ENCODE data around the gene TOP3B.
A peak's percentile ranks its signal among the peaks of the same experiment; 100 is the strongest.

Gene TOP3B

GRCh38 chr22:21937821-21938070, 44.8 kb downstream of the TOP3B start:
- H3K36me3 ChIP-seq (replicated peaks; ENCODE audit: insufficient read depth, low read length), result no peaks in the 10 kb centered on the region
- H3K9ac ChIP-seq (ENCODE audit: low read length), result no peak overlapping the region; the same call in 1 of the 2 replicates
- no peaks in the 10 kb centered on the region for H3K27me3 ChIP-seq (replicated peaks; ENCODE audit: insufficient read depth, low read length)
- H3F3A ChIP-seq (ENCODE audit: insufficient read depth, low read length), result no peaks in the 10 kb centered on the region
- DNase-seq, result no peak
- TF ChIP-seq EZH2phosphoT487 (IDR thresholded peaks at IDR 0.05; ENCODE audit: low read length), result no peak
- no peak for TF ChIP-seq CTCF (IDR thresholded peaks at IDR 0.05; ENCODE audit: low read length)
- TF ChIP-seq EZH2 (optimal IDR thresholded peaks at IDR 0.05; ENCODE audit: low read depth, low read length), result no peak
- no peaks in the 10 kb centered on the region for H3K9me3 ChIP-seq (replicated peaks; ENCODE audit: insufficient read depth, low read length)
- peak overlapping the region; percentile 68; the same call in 1 of the 2 replicates for H3K4me3 ChIP-seq (ENCODE audit: low read length)
- H3K4me2 ChIP-seq (ENCODE audit: low read depth, low read length), result peak overlapping the region; percentile 88; the same call in 1 of the 2 replicates
- no peaks in the 10 kb centered on the region for H3K79me2 ChIP-seq (ENCODE audit: low read length)
- H3K4me1 ChIP-seq (ENCODE audit: low read length), result peaks cover 5% of the 10 kb centered on the region; the same call in 1 of the 2 replicates
- no peaks in the 10 kb centered on the region for H4K20me1 ChIP-seq (ENCODE audit: insufficient read depth, low read length)
- peak overlapping the region; percentile 93 for H2AFZ ChIP-seq (ENCODE audit: low read length)
- H3K27ac ChIP-seq (ENCODE audit: low read length), result no peak overlapping the region
- no peaks in the 10 kb centered on the region for H3K9me2 ChIP-seq (replicated peaks; ENCODE audit: insufficient read depth, low read length)

- H3K9me2 ChIP-seq (replicated peaks; ENCODE audit: insufficient read depth, low read length), result no peaks in the 10 kb centered on the region
- H3K27ac ChIP-seq (ENCODE audit: low read length), result no peak overlapping the region
- TF ChIP-seq EZH2phosphoT487 (IDR thresholded peaks at IDR 0.05; ENCODE audit: low read length) (no peak), CTCF (IDR thresholded peaks at IDR 0.05; ENCODE audit: low read length) (no peak), EZH2 (optimal IDR thresholded peaks at IDR 0.05; ENCODE audit: low read depth, low read length) (no peak)
- no peaks in the 10 kb centered on the region for H3K9me3 ChIP-seq (replicated peaks; ENCODE audit: insufficient read depth, low read length)
- no peak overlapping the region; the same call in 1 of the 2 replicates for H3K9ac ChIP-seq (ENCODE audit: low read length)
- H3K27me3 ChIP-seq (replicated peaks; ENCODE audit: insufficient read depth, low read length), result no peaks in the 10 kb centered on the region
- no peaks in the 10 kb centered on the region for H3K79me2 ChIP-seq (ENCODE audit: low read length)
- no peak overlapping the region for H3K4me3 ChIP-seq (ENCODE audit: low read length)
- no peak for DNase-seq
- H3K4me2 ChIP-seq (ENCODE audit: low read depth, low read length), result peak overlapping the region; percentile 88; the same call in 1 of the 2 replicates
- H3K4me1 ChIP-seq (ENCODE audit: low read length), result peaks cover 5% of the 10 kb centered on the region; the same call in 1 of the 2 replicates
- H4K20me1 ChIP-seq (ENCODE audit: insufficient read depth, low read length), result no peaks in the 10 kb centered on the region
- no peaks in the 10 kb centered on the region for H3K36me3 ChIP-seq (replicated peaks; ENCODE audit: insufficient read depth, low read length)
- H3F3A ChIP-seq (ENCODE audit: insufficient read depth, low read length), result no peaks in the 10 kb centered on the region
- H2AFZ ChIP-seq (ENCODE audit: low read length), result peak overlapping the region; percentile 93; the same call in 1 of the 2 replicates
Measured at GRCh38 chr22:21937041-21937820, 45.4 kb downstream of the TOP3B start.

GRCh38 chr22:21936151-21936775, 46.3 kb downstream of the TOP3B start:
- no peaks in the 10 kb centered on the region for H4K20me1 ChIP-seq (ENCODE audit: insufficient read depth, low read length)
- no peak for DNase-seq
- H3K9me2 ChIP-seq (replicated peaks; ENCODE audit: insufficient read depth, low read length), result no peaks in the 10 kb centered on the region
- H3K36me3 ChIP-seq (replicated peaks; ENCODE audit: insufficient read depth, low read length), result no peaks in the 10 kb centered on the region
- no peaks in the 10 kb centered on the region for H3K79me2 ChIP-seq (ENCODE audit: low read length)
- H3K27me3 ChIP-seq (replicated peaks; ENCODE audit: insufficient read depth, low read length), result no peaks in the 10 kb centered on the region
- H3K4me2 ChIP-seq (ENCODE audit: low read depth, low read length), result no peak overlapping the region
- no peak overlapping the region for H3K27ac ChIP-seq (ENCODE audit: low read length)
- no peaks in the 10 kb centered on the region for H3F3A ChIP-seq (ENCODE audit: insufficient read depth, low read length)
- H3K9me3 ChIP-seq (replicated peaks; ENCODE audit: insufficient read depth, low read length), result no peaks in the 10 kb centered on the region
- TF ChIP-seq EZH2phosphoT487 (IDR thresholded peaks at IDR 0.05; ENCODE audit: low read length), result no peak
- no peak for TF ChIP-seq EZH2 (optimal IDR thresholded peaks at IDR 0.05; ENCODE audit: low read depth, low read length)
- TF ChIP-seq CTCF (IDR thresholded peaks at IDR 0.05; ENCODE audit: low read length), result no peak
- H3K4me3 ChIP-seq (ENCODE audit: low read length), result no peak overlapping the region
- no peak overlapping the region for H3K9ac ChIP-seq (ENCODE audit: low read length)
- H3K4me1 ChIP-seq (ENCODE audit: low read length), result peaks cover 5% of the 10 kb centered on the region; the same call in 1 of the 2 replicates
- no peak overlapping the region for H2AFZ ChIP-seq (ENCODE audit: low read length)
